ENCODE measurements around the gene ZC3H7A.

ZC3H7A gene

DNA sequence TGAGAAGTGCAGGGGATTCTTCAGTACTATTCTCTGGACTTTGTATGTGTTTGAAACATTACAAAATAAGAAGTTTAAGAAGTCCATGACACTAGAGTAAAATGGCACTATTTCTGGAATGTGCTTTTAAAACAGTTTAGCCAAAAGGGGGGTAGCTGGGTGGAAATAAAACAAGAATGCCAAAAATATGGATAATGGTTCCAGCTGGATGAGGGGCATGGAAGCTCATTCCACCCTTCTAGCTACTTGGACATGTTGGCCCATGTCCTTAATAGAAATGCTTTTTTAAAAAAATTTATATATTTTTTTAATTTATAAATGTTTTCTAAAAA lies 13.1 kb downstream of the ZC3H7A start:
- 0 out of 2 replicates have a peak overlapping the region, but pooled peaks have one; percentile 6 for H3K4me3 ChIP-seq (replicated peaks; ENCODE audit: low read depth, low read length)
- TF ChIP-seq, protein P1, sequence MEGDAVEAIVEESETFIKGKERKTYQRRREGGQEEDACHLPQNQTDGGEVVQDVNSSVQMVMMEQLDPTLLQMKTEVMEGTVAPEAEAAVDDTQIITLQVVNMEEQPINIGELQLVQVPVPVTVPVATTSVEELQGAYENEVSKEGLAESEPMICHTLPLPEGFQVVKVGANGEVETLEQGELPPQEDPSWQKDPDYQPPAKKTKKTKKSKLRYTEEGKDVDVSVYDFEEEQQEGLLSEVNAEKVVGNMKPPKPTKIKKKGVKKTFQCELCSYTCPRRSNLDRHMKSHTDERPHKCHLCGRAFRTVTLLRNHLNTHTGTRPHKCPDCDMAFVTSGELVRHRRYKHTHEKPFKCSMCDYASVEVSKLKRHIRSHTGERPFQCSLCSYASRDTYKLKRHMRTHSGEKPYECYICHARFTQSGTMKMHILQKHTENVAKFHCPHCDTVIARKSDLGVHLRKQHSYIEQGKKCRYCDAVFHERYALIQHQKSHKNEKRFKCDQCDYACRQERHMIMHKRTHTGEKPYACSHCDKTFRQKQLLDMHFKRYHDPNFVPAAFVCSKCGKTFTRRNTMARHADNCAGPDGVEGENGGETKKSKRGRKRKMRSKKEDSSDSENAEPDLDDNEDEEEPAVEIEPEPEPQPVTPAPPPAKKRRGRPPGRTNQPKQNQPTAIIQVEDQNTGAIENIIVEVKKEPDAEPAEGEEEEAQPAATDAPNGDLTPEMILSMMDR (IDR thresholded peaks at IDR 0.05; ENCODE audit: low read depth, low read length, missing control alignments), result no peak
- DNase-seq (ENCODE audit: extremely low read depth, low read depth), result no peak

DNA sequence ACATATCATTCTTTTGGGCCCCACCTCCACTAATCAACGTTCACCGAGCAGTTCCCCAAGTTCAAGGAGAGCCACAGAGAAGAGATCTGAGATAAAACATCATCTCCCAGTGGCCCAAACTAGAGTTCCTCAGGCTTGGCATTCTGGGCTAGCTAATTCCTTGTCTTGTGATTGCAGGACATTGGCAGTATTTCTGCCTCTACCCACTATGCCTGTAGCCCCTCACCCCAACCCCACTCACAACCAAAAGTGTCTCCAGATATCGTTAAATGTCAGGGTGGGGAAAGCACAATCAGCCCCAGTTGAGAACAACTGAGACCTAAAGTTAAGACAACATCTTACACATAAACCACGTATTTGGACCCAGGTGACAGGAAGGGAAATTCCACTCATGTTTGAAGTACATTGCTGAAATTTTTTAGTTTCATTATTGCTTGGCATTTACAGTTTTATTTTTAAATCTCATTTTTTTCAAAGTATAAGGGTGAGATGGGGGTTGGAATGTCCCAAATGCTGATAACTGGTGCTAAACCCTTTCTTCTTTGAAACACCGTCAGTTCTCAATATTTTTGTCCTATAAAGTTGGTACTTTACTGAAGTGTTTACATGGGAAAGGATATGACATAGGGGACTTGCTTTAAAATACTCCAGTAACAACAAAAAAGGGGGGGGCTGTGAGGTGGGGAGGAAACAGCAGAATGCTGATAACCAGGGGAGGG lies 13.6 kb downstream of the ZC3H7A start:
- TF ChIP-seq, protein P1 (IDR thresholded peaks at IDR 0.05; ENCODE audit: low read depth, low read length, missing control alignments), result no peak
- no peak for DNase-seq (ENCODE audit: extremely low read depth, low read depth)
- peak overlapping the region; percentile 6; the same call in 1 of the 2 replicates for H3K4me3 ChIP-seq (replicated peaks; ENCODE audit: low read depth, low read length)

DNA sequence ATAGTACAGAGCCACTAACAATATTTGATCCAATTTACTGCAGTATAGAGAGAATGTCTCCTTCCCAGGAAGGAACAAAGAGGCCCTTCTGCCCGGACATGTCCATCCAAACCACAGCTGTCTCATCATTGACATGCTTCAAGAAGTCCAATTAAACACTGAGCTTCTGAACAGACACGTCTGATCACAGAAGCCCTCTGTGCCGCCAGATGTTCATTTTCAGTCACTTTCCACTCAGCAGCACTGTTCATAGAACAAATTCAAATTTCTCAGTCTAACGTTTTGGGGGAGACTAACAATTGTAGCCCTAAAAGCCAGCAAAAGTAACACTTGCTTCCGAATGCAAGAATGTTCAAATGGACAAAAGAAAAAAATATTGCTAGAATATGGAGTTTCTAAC lies 15.3 kb downstream of the ZC3H7A start:
- TF ChIP-seq, protein P1 (IDR thresholded peaks at IDR 0.05; ENCODE audit: low read depth, low read length, missing control alignments), result no peak
- no peak overlapping the region for H3K4me3 ChIP-seq (replicated peaks; ENCODE audit: low read depth, low read length)
- DNase-seq (ENCODE audit: extremely low read depth, low read depth), result no peak

DNA sequence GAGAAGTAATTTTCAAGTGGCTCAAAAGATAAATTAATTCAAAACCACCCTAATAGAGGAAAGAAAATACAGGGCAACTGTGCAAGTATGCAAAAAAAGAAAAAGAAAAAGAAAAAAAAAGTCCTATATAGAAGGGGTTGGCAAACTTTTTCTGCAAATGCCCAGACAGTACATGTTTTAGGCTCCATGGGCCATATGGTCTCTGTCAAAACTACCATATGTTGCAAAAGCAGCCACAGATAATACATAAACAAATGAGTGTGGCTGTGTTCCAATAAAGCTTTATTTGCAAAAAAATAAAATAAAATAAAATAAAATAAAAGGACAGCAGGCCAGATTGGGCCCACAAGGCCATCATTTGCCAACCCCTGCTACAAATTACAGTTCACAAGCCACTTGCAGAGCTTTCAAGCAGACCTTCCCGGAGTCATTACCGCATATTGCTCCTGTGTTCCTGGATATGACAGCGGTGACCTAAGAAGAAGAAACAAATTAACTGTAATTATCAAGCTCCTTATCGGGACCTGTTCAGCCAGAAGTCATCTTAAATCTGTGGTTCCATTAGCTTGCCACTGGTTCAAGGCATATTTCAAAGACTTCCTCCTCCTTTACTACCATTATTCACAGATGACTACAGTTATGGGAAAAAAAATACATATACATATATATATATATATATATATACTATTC lies 15.9 kb downstream of the ZC3H7A start:
- no peak overlapping the region for H3K4me3 ChIP-seq (replicated peaks; ENCODE audit: low read depth, low read length)
- TF ChIP-seq, protein P1 (IDR thresholded peaks at IDR 0.05; ENCODE audit: low read depth, low read length, missing control alignments), result no peak
- DNase-seq (ENCODE audit: extremely low read depth, low read depth), result no peak

DNA sequence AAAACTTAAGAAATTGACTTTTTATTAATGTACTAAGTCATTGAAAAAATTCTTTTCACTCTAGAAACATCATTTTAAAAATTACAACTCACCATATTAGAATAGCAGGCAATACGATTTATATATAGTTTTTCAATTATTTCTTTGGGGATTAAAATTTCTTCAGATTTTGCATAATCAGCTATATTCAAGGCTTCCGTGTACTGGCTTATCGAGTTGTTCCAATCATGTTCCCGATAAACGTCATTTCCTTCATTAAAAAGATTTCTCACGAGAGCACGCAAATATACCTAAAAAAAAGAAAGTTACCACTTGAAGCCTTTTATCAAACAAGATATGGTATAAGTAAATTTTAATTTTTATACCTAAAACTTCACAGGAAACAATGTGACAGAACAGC lies 18.0 kb downstream of the ZC3H7A start:
- H3K4me3 ChIP-seq (replicated peaks; ENCODE audit: low read depth, low read length), result no peak overlapping the region
- TF ChIP-seq, protein P1 (IDR thresholded peaks at IDR 0.05; ENCODE audit: low read depth, low read length, missing control alignments), result no peak
- no peak for DNase-seq (ENCODE audit: extremely low read depth, low read depth)

DNA sequence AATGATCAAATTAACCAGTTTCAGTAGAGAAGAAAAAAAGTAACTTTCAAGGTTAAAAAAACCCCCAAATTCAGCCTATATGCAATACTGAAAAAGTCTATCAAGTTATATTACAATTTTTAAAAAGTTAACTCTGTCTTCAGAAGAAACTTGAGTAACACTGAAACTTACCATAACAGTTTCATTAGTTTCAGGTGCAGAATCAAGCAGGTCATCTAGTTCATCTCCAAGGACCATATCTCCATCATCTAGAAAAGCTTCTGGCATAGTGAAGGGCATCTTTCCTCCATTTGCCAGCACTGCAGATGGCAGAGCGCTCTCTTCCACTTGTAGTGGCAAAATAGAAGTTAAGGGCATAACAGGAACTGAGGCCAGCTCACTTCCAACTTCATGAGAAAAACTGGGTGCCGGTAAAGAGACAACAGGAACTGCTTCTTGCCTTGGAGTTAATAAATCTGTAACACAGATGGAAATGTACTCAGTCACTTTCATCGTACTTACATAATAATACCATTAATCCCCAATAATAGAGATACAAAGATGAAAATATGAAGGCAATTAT lies 22.9 kb downstream of the ZC3H7A start:
- TF ChIP-seq, protein P1 (IDR thresholded peaks at IDR 0.05; ENCODE audit: low read depth, low read length, missing control alignments), result no peak
- H3K4me3 ChIP-seq (replicated peaks; ENCODE audit: low read depth, low read length), result no peak overlapping the region
- no peak for DNase-seq (ENCODE audit: extremely low read depth, low read depth)
